ENCODE data around the gene CC2D2A. TPM values are rescaled to one million over a fixed set of nuclear protein-coding genes. Genes with fewer than 3 reads are reported as not detected.

Gene CC2D2A
- total RNA-seq, 2 experiments from 2014 or later: not detected

- ChIA-PET CTCF (ENCODE audit: unreplicated experiment) (no interaction called here), POLR2A (interaction anchor here (0.6 to 1.2 kb wide), 3 partner anchors 12 to 76 kb away, joined by 3 to 4 read pairs (median 4); no protein-coding TSS in a partner anchor)
- no peak within 1 kb of the TSS for H3K27ac ChIP-seq (ENCODE audit: low read depth, low read length, poor library complexity, severe bottlenecking)
Observed at GRCh38 chr4:15427701-15428100, 42.0 kb upstream of the CC2D2A start, which contains the start of gene C1QTNF7. Gene C1QTNF7 (plus strand): TSS chr4:15428033. CDS start chr4:15435744, 7,711 bp downstream.

GRCh38 chr4:15428611-15429010 lies 41.1 kb upstream of the CC2D2A start:
- CTCF ChIA-PET (ENCODE audit: unreplicated experiment): no interaction called here
- Histone ChIP-seq H4K20me1 (ENCODE audit: insufficient read depth, low read length) (no peaks in the 10 kb centered on the region), H3K9me3 (ENCODE audit: low read length) (no peaks in the 10 kb centered on the region), H3K27ac (ENCODE audit: low read depth, low read length, poor library complexity, severe bottlenecking) (no peak overlapping the region), H3K9me2 (ENCODE audit: insufficient read depth, low read length) (no peaks in the 10 kb centered on the region), H3K36me3 (ENCODE audit: insufficient read depth, low read length) (no peaks in the 10 kb centered on the region), H3K4me3 (ENCODE audit: low read depth, low read length, poor library complexity, severe bottlenecking) (no peak overlapping the region), H2AFZ (ENCODE audit: low read length) (no peak overlapping the region), H3K4me1 (ENCODE audit: insufficient read depth, low read length, poor library complexity, severe bottlenecking) (no peaks in the 10 kb centered on the region), H3K79me2 (ENCODE audit: insufficient read depth, low read depth, low read length) (no peaks in the 10 kb centered on the region), H3K4me2 (ENCODE audit: low read length) (no peak overlapping the region)
- POLR2A ChIA-PET: interaction anchor here (0.6 to 1.2 kb wide), 2 partner anchors 12 to 77 kb away, joined by 3 to 4 read pairs; no protein-coding TSS in a partner anchor
- no peak for TF ChIP-seq EZH2phosphoT487 (IDR thresholded peaks at IDR 0.05; ENCODE audit: borderline replicate concordance, low read depth, low read length)
- TF ChIP-seq CTCF (conservative IDR thresholded peaks at IDR 0.05; ENCODE audit: low read length): no peak
- intact Hi-C loops (cut with micrococcal nuclease; ENCODE audit: unreplicated experiment): no loop called here
- DNase-seq (ENCODE audit: low spot score): no peak
- no TSS peak for BruUV-seq (replicated peaks)

More at GRCh38 chr4:15427701-15428100, 42.0 kb upstream of the CC2D2A start, which contains the start of gene C1QTNF7:
- no peak for DNase-seq (ENCODE audit: low spot score)
- intact Hi-C loops (cut with micrococcal nuclease; ENCODE audit: unreplicated experiment): no loop called here
- no peaks in the 10 kb centered on the region for H3K36me3 ChIP-seq (ENCODE audit: insufficient read depth, low read length)
- no peak within 1 kb of the TSS for H3K4me2 ChIP-seq (ENCODE audit: low read length)
- no peak within 1 kb of the TSS for H2AFZ ChIP-seq (ENCODE audit: low read length)
- BruUV-seq (replicated peaks): no TSS peak
- H3K4me3 ChIP-seq (ENCODE audit: low read depth, low read length, poor library complexity, severe bottlenecking): no peak within 1 kb of the TSS
- no peak for TF ChIP-seq EZH2phosphoT487 (IDR thresholded peaks at IDR 0.05; ENCODE audit: borderline replicate concordance, low read depth, low read length)
- no peak for TF ChIP-seq CTCF (conservative IDR thresholded peaks at IDR 0.05; ENCODE audit: low read length)
- H3K9me3 ChIP-seq (ENCODE audit: low read length): no peaks in the 10 kb centered on the region
- H4K20me1 ChIP-seq (ENCODE audit: insufficient read depth, low read length): no peaks in the 10 kb centered on the region
- H3K9me2 ChIP-seq (ENCODE audit: insufficient read depth, low read length): no peaks in the 10 kb centered on the region
- H3K79me2 ChIP-seq (ENCODE audit: insufficient read depth, low read depth, low read length): no peaks in the 10 kb centered on the region
- no peaks in the 10 kb centered on the region for H3K4me1 ChIP-seq (ENCODE audit: insufficient read depth, low read length, poor library complexity, severe bottlenecking)

- H3K4me1 ChIP-seq (ENCODE audit: insufficient read depth, low read length, poor library complexity, severe bottlenecking): no peaks in the 10 kb centered on the region
- H3K79me2 ChIP-seq (ENCODE audit: insufficient read depth, low read depth, low read length): no peaks in the 10 kb centered on the region
- no peak overlapping the region for H3K27ac ChIP-seq (ENCODE audit: low read depth, low read length, poor library complexity, severe bottlenecking)
- H3K4me3 ChIP-seq (ENCODE audit: low read depth, low read length, poor library complexity, severe bottlenecking): no peak overlapping the region
- intact Hi-C loops (cut with micrococcal nuclease; ENCODE audit: unreplicated experiment): no loop called here
- ChIA-PET CTCF (ENCODE audit: unreplicated experiment) (no interaction called here), POLR2A (no interaction called here)
- H3K9me3 ChIP-seq (ENCODE audit: low read length): no peaks in the 10 kb centered on the region
- H3K4me2 ChIP-seq (ENCODE audit: low read length): no peak overlapping the region
- H3K9me2 ChIP-seq (ENCODE audit: insufficient read depth, low read length): no peaks in the 10 kb centered on the region
- no peak for DNase-seq (ENCODE audit: low spot score)
- BruUV-seq (replicated peaks): no TSS peak
- H3K36me3 ChIP-seq (ENCODE audit: insufficient read depth, low read length): no peaks in the 10 kb centered on the region
- TF ChIP-seq EZH2phosphoT487 (IDR thresholded peaks at IDR 0.05; ENCODE audit: borderline replicate concordance, low read depth, low read length): no peak
- TF ChIP-seq CTCF (conservative IDR thresholded peaks at IDR 0.05; ENCODE audit: low read length): no peak
- H4K20me1 ChIP-seq (ENCODE audit: insufficient read depth, low read length): no peaks in the 10 kb centered on the region
- no peak overlapping the region for H2AFZ ChIP-seq (ENCODE audit: low read length)
Observed at GRCh38 chr4:15434091-15434490, 35.6 kb upstream of the CC2D2A start.
